ENCODE data around the gene GLTP. TPM values are rescaled to one million over a fixed set of nuclear protein-coding genes. Genes with fewer than 3 reads are reported as not detected.

GLTP gene
- total RNA-seq, 4 donors from 2014 or later = 207 to 654 (median 526) TPM

DNA sequence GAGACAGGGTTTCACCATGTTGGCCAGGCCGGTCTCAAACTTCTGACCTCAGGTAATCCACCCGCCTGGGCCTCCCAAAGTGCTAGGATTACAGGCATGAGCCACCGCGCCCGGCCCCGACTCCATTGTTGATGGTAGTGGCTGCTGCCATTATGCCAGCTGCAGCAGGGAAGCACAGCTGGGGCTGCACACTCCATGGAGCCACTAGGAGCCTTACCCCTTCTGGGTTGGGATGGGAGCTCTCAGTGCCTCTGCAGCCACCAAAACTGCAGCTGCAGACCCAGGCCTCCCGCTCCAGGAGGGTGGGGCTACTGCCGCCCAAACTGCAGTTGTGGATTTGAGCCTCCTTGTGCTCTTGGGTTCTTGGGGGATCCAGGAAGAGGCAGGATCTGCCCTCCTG is 45.7 kb upstream of the GLTP start:
- DNase-seq (ENCODE audit: low spot score in 2 of 2) = peak in 1 of 2 donors; percentile 55
- WGBS = 96% methylated on average over 8 of the region's 8 CpGs
- Histone ChIP-seq H3K36me3 (peaks cover 23% of the 10 kb centered on the region), H3K4me1 (no peaks in the 10 kb centered on the region), H3K4me3 (no peak overlapping the region), H3K27me3 (no peaks in the 10 kb centered on the region), H3K9me3 (no peaks in the 10 kb centered on the region), H3K27ac (no peak overlapping the region)
- TF ChIP-seq POLR2AphosphoS5 (IDR thresholded peaks at IDR 0.05) (no peak), POLR2A (IDR thresholded peaks at IDR 0.05) (no peak), EP300 (IDR thresholded peaks at IDR 0.05) (no peak)
- TF ChIP-seq, protein P1, sequence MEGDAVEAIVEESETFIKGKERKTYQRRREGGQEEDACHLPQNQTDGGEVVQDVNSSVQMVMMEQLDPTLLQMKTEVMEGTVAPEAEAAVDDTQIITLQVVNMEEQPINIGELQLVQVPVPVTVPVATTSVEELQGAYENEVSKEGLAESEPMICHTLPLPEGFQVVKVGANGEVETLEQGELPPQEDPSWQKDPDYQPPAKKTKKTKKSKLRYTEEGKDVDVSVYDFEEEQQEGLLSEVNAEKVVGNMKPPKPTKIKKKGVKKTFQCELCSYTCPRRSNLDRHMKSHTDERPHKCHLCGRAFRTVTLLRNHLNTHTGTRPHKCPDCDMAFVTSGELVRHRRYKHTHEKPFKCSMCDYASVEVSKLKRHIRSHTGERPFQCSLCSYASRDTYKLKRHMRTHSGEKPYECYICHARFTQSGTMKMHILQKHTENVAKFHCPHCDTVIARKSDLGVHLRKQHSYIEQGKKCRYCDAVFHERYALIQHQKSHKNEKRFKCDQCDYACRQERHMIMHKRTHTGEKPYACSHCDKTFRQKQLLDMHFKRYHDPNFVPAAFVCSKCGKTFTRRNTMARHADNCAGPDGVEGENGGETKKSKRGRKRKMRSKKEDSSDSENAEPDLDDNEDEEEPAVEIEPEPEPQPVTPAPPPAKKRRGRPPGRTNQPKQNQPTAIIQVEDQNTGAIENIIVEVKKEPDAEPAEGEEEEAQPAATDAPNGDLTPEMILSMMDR (IDR thresholded peaks at IDR 0.05) = no peak

DNA sequence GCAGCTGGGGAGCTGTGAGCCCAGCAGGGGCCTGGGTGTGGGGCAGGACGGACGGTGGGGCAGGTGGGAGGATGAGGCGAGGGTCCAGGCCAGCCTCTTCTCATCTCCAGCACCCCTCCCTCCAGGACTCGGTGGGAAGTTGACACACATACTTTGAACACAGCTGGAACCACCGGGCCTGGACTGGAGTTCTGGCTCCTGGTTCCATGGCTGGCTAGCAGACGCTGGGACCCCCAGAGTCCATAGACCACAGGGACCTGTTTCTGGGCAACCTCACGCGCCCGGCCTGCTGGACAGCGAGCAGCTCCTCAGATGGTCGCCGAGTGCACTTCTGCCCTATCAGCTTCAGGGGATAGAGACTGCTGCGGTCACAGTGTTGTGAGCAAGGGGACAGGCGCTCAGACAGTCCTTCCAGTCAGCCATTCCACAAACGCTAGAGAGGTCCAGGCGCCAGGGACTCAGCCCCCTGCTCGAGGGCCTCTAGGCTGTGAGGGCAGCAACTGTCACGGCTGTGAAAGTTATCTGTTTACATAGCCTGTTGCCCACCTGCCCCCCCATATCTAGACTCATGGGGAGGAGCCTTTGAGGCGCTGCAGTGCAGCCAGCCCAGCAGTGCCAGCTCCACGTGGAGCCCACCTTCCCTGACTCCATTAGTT is 45.0 kb upstream of the GLTP start:
- H3K36me3 ChIP-seq = peaks cover 23% of the 10 kb centered on the region
- no peak overlapping the region for H3K27ac ChIP-seq
- TF ChIP-seq POLR2A (IDR thresholded peaks at IDR 0.05) (no peak), EP300 (IDR thresholded peaks at IDR 0.05) (no peak), POLR2AphosphoS5 (IDR thresholded peaks at IDR 0.05) (no peak)
- TF ChIP-seq, protein P1 (IDR thresholded peaks at IDR 0.05) = no peak
- H3K27me3 ChIP-seq = no peaks in the 10 kb centered on the region
- H3K9me3 ChIP-seq = no peaks in the 10 kb centered on the region
- no peak for DNase-seq (ENCODE audit: low spot score in 2 of 2)
- no peak overlapping the region for H3K4me3 ChIP-seq
- 79% methylated on average over 12 of the region's 20 CpGs for WGBS
- H3K4me1 ChIP-seq = no peaks in the 10 kb centered on the region

DNA sequence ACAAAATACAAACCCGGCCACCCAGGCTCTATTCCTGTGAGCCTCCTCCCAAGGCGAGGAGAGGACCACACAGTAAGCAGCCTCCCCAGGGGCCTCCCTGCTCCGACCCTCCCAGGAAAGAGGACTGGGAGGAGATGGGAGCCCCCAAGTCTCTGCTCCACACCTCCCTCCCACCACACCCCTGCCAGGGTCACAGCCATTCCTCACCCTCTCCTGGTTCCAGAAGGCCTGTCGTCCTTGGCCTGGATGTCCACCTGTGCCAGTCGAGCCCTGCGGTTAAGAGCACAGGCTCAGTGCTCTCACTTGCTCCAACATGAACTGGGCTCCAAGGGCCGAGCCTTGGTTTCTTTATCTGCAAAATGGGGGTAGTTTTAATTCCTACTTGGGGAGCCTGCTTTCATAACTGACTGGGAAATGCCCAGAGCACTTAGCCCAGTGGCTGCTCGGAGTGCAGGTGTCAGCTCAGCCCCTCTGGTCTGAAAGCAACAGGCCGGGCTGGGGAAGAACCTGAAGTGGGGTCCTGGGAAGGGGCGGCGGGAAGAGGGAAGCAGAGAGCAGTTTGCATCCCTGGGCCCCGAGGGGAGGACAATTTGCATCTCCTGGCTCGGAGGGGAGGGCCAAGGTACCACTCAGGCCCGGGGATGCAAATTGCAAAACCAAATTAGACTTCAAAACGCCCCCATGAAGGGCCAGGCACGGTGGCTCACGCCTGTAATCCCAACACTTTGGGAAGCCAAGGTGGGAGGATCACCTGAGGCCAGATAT is 43.3 kb upstream of the GLTP start:
- no peaks in the 10 kb centered on the region for H3K4me1 ChIP-seq
- WGBS = 75% methylated on average over 14 of the region's 17 CpGs
- H3K9me3 ChIP-seq = no peaks in the 10 kb centered on the region
- H3K36me3 ChIP-seq = peaks cover 36% of the 10 kb centered on the region
- peak in 1 of 2 donors; percentile 52 for DNase-seq (ENCODE audit: low spot score in 2 of 2)
- H3K27me3 ChIP-seq = no peaks in the 10 kb centered on the region
- TF ChIP-seq POLR2AphosphoS5 (IDR thresholded peaks at IDR 0.05) (no peak), POLR2A (IDR thresholded peaks at IDR 0.05) (no peak), EP300 (IDR thresholded peaks at IDR 0.05) (no peak)
- TF ChIP-seq, protein P1 (IDR thresholded peaks at IDR 0.05) = no peak
- no peak overlapping the region for H3K27ac ChIP-seq
- H3K4me3 ChIP-seq = no peak overlapping the region

DNA sequence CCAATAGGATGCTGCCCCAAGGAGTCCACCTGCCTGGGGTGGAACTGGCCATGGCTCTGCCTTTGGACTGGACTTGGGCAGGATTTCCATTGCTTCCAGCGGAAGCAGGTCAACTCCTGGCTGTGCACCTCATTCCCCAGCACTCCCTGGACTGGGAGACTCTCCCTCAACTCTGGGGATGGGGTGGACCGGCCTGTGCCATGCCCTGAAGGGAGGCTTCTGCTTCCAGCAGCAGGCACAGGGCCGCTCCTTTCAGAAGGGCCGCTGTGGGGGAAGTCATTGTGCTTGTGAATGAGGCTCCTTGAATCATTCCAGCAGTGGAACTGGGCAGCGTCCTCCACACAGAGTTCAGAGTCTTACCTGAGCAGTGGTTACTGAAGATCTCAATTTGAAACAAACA is 42.7 kb upstream of the GLTP start:
- Histone ChIP-seq H3K4me3 (no peak overlapping the region), H3K4me1 (no peaks in the 10 kb centered on the region), H3K9me3 (no peaks in the 10 kb centered on the region), H3K36me3 (peaks cover 43% of the 10 kb centered on the region), H3K27me3 (no peaks in the 10 kb centered on the region), H3K27ac (no peak overlapping the region)
- DNase-seq (ENCODE audit: low spot score in 2 of 2) = peak in 1 of 2 donors; percentile 31
- TF ChIP-seq EP300 (IDR thresholded peaks at IDR 0.05) = no peak
- no peak for TF ChIP-seq POLR2A (IDR thresholded peaks at IDR 0.05)
- TF ChIP-seq, protein P1 (IDR thresholded peaks at IDR 0.05) = no peak
- TF ChIP-seq POLR2AphosphoS5 (IDR thresholded peaks at IDR 0.05) = no peak
- WGBS = 78% methylated on average over 3 of the region's 5 CpGs

DNA sequence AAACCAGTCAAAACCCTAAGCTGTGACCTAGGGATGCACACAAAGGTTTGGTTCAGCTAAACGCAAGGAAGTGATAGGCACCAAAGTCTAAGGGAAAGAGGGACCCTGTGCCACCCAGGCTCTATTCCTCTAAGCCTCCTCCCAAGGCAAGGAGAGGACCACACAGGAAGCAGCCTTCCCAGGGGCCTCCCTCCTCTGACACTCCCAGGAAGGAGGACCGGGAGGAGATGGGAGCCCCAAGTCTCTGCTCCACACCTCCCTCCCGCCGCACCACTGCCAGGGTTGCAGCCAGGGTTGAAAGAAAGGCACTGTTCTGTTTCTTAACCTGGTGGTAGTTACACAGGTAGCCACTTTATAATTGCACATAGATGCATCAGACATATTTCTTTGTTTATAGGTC is 41.6 kb upstream of the GLTP start:
- no peak for DNase-seq (ENCODE audit: low spot score in 2 of 2)
- TF ChIP-seq, protein P1 (IDR thresholded peaks at IDR 0.05) = no peak
- TF ChIP-seq POLR2AphosphoS5 (IDR thresholded peaks at IDR 0.05) = no peak
- peaks cover 53% of the 10 kb centered on the region for H3K36me3 ChIP-seq
- H3K4me3 ChIP-seq = no peak overlapping the region
- WGBS = 81% methylated on average over 4 of the region's 4 CpGs
- H3K4me1 ChIP-seq = no peaks in the 10 kb centered on the region
- no peaks in the 10 kb centered on the region for H3K27me3 ChIP-seq
- no peaks in the 10 kb centered on the region for H3K9me3 ChIP-seq
- no peak overlapping the region for H3K27ac ChIP-seq

All from suprapubic skin (tissue), 4 donors.